AML-193 (cell line): ENCODE results near the gene PIGQ.

Experiments used
- DNase-seq, 2 experiments: peaks; one replicate each; lab custom pipeline; 2025; lab: John Stamatoyannopoulos, UW

The PIGQ gene

DNA sequence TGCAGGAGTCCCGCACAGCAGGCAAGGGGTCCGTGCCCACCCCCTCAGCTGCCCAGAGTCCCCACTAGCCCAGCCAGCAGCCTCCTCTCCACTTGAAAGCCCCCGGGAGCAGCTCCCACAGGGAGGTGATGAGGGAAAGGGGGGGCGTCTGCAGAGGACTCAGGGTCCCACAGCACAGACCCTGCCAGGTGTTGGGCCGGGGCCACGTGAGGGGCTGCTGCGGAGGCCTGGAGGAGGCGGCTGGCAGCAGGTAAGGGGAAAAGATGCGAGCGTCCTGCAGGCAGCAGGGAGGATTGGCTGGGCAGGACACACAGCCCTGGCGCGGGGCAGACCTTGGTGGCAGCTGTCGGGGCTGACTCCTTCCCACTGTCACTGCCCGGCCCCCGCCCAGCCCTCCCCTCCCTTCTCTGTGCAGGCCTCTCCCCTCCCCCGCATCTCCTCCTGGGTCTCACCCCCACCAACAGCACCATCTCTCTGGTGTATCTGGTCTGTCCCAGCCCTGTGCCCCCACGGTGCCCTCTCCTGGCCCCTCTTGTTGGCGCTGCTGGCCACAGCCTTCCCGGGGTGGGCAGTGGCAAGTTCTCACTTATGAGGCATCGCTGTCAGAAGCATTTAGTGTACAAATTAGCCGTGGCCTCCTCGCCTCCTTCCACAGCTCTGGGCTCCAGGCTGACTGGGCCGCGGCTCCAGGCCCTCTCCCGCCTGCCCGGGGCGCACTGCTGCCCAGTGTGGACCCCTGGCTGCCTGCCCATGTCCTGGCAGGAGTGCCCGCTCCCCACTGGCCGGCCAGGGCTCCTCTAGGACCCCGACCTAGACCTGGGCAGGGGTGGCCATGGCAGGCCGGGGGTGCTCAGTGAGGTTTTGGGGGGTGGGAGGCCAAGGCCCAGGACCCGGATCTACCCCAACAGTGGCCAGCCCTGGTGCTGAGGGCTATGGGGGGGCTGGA is 14.0 kb upstream of the PIGQ start:
- no peak for DNase-seq

GRCh38 chr16:556474-557173 is 13.1 kb upstream of the PIGQ start:
- DNase-seq: no peak

GRCh38 chr16:557463-558297 is 12.1 kb upstream of the PIGQ start:
- DNase-seq: no peak

DNA sequence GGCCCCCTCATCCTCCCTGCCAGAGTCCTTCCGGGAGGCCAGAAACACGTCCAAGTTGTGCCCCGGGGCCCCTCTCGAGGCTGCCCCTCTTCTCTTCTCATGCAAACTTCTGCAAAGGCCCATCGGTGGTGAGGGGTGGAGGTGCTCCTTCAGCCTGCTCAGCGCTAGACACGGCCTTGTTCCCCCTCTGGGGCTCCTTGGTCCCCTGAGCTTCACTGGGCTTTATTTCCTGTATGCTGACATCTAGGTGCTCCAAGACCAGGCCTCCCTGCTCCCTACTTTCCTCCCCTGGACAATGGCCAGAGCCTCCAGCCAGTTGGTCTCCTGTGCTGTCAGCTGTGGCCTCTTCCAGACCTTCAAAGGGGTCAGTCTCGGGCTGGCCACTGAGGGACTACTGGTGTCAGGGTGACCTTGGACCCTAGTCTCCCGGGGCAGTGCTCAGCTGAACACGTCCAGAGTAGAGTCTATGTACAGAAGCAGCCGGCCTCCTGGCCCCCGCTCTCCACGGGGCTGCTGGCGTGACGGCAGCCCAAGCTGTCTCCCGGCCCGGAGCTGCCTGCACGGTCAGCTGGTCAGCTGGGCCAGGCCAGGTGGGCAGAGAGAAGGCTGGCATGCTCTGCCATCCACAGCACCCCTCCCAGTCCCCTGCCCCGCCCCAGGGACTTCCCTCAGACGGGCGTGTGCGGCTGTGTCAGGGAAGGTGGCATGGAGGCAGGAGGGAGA is 11.3 kb upstream of the PIGQ start:
- DNase-seq: no peak

DNA sequence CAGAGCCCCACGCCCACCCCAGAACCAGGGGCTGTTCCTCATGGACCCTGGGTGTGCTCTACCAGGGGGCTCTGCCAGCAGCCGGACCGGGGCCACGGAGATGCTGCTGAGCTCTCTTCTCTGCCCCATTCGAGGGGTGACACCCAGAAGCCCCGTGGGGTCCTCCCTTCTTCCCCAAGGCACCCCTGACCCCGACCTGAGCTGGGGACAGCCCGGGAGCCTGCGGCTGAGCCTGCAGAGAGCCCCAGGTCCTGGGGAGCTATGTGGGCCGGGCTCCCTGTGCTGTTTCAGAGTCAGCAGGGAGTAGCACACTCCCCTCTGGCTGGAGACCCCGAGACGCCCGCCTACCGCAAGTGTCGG is 10.8 kb upstream of the PIGQ start:
- no peak for DNase-seq

GRCh38 chr16:559411-560203 is 10.2 kb upstream of the PIGQ start:
- DNase-seq: no peak

DNA sequence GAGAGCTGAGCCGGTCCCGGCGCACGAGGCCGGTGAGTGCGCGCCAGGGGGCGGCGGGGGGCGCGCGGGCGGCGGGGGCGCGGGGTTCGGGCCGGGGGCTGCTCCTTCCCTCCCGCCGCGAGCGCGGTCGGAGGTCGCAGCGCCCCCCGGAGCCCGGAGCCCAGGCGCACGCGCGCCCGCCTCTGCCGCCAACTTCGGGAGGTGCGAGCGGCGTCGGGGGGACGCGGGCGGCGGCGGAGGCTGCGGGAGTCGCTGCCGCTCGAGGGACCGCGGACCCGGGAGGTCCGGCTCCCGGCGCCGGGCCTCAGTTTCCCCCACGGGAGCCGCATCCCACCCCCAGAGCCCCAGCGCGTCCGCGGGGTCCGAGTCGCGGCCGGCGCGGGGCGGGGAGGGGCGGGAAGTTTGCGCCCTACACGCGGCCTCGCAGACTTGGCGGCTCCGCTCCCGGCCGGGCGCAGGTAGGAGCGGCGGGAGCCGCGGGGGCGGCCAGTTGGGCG is 9.5 kb upstream of the PIGQ start, which contains the start of gene PRR35:
Gene PRR35, plus strand, starts transcription at position 191 of the 497 bp plus-strand sequence. CDS start 2,901 bp downstream, outside the sequence.
- no peak for DNase-seq

DNA sequence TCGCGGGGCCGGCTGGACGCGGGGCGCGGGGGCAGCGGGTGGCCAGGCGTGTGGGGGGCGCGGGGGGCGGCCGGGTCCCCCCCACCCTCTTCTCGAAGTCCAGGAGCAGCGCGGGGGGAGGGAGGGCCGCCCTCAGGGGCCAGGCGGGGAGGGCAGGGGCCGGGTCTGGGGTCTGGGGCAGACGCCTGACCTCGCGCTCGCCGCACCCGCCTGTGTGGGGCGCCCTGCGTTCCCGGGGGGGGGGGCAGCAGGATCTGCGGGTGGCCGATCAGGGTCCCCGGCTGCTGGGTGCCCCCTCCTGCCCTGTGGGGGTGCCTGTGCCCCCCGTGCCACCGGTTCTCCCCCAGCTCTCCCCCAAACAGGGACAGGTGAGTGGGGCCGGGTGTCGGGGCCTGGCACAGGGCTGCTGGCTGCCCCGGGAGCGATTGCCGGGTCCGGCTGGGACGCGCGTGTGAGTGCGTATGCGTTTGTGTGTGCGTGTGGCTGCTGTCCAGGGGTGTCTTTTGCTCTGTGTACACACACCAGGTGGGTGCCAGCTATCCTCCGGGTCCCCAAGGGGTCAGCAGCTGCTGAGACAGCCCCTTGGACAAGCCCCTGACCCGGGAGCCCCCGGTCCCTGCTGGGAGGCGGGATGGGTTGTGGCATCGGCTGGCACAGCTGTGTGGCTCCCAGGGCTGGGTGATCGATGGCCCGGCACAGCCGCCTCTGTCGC is 8.9 kb upstream of the PIGQ start:
- DNase-seq: no peak

GRCh38 chr16:561413-561794 is 8.4 kb upstream of the PIGQ start:
- DNase-seq: no peak

DNA sequence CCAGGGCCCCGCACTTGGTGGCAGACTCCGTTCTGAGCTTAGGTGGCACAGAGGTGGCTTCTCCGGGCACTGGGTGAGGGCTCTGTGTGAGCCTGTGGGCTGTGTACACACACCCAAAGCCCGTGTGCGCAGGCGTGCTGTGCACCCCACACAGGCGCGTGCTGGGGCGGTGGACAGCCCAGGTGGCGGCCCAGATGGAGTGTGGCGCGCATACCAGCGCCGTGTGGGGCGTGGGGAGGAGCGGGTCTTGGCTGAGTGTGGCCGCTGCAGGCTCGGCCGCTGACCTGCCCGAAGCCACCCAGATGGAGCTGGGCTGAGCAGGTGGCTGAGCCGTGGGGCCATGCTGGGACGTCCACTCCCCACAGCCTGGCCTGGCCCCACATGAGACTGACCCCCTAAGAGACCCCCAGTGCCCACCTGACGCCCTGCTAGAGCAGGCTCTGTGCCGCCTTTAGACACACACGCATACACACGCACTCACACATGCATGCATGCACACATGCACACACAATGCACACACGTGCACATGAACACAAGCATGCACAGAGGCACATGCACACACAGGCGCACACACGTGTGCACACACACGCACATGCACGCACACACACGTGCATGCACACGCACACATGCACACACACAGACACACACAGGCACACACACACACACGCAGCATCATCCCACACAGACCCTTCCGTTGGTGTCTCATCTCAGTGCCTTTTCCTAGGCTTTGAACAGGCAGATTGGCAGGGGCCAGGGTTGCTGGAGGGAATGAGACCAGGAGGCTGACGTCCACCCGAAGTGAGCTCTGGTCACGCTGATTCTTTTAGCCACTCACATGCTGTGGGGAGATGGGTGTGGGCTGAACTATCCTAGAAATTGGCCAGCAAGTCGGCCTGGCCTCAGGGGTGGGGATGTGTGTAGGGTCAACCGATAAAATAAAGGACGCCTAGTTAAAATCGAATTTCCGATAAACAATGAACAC is 7.5 kb upstream of the PIGQ start:
- no peak for DNase-seq

DNA sequence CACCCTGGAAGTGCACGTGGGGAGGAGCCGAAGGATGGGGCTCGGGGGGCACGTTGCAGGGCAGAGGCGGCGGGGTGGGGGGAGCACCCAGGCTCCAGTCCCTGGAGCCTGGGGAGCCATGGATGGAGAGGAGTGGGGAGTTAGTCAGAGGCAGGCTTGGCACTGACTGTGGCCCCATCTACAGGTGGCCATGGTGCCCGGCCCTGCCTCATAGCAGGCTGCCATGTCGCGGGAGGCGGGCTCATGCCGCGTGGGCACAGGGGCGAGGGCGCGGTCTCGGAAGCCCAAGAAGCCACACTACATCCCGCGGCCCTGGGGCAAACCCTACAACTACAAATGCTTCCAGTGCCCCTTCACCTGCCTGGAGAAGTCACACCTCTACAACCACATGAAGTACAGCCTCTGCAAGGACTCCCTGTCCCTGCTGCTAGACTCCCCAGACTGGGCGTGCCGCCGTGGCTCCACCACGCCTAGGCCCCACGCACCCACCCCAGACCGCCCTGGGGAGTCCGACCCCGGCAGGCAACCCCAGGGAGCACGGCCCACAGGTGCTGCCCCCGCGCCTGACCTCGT is 6.6 kb upstream of the PIGQ start:
- DNase-seq: no peak

- DNase-seq: no peak
Observed at GRCh38 chr16:564690-565418, 4.9 kb upstream of the PIGQ start.

GRCh38 chr16:565419-566330 is 4.1 kb upstream of the PIGQ start:
- no peak for DNase-seq

DNA sequence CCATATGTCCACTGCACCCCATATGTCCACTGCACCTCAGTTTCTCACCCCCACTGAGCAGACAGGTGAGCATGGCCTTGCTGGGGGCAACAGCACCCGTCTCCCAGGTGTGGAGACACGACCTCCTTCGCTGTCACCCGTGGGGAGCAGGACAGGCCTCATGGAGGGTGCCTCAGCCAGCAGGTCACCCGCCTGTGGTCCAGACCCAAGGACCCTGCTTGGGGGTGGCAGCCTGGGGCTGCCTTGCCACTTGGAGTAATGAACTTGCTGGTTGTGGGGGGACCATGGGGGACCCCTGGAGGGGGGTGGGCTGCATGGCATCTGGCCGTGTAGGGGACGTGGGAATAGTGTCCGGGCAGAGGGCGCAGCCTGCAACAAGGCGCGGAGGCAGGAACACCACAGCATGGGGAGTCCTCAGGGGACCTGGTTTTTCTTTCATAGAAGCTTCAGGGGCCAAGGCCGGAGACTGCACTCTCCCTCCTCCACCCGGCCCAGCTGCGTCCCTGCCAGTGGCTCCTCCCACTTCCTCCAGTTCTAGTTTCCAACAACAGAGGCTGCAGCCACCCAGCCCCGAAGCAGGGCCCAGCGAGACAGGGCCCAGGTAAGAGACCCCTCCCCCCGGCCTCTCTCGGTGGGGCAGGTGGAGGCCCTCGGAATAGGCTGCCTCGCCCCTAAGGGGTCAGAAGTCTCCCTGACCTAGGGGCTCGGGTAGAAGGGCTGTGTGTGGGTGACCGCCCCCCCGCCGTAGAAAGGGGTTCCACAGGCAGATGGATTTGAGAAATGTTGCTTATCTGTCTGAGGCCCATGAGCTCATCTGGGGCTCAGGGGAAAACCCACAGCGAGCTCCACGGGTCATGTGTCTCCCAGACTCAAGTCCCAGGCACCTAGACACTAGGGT is 3.0 kb upstream of the PIGQ start, which contains the start of gene NHLRC4:
Gene NHLRC4, plus strand, starts transcription at position 531 of the 898 bp plus-strand sequence. CDS start 1,043 bp downstream, outside the sequence.
- peak in 1 of 2 experiments; percentile 37 for DNase-seq
